ENCODE results near the gene VPS26A. TPM values are rescaled to one million over a fixed set of nuclear protein-coding genes. Genes with fewer than 3 reads are reported as not detected.

VPS26A gene
- polyA plus RNA-seq, 2 donors = 25.5 to 33.1 TPM

Other genes with a start within 250 kb of the VPS26A start
- 10 to 100 TPM in 1 of 2 donors, 1 to 10 TPM in 1; 8.8 to 20.4 TPM for gene DDX50, start 222.9 kb upstream of the VPS26A start, polyA plus RNA-seq
- gene DDX21, start 168.0 kb upstream of the VPS26A start, polyA plus RNA-seq = 10 to 100 TPM; 12.3 to 36.3 TPM
- 10 to 100 TPM in 1 of 2 donors, 1 to 10 TPM in 1; 7.1 to 10.3 TPM for gene KIFBP, start 135.4 kb upstream of the VPS26A start, polyA plus RNA-seq
- 10 to 100 TPM in 1 of 2 donors, 1 to 10 TPM in 1; 7.3 to 14.9 TPM for gene SRGN, start 36.1 kb upstream of the VPS26A start, polyA plus RNA-seq
- gene SUPV3L1, start 56.1 kb downstream of the VPS26A start, polyA plus RNA-seq = 10 to 100 TPM; 23.6 to 40.1 TPM
- gene HKDC1, start 96.2 kb downstream of the VPS26A start, polyA plus RNA-seq = under 1 TPM; 0.12 TPM
- gene HK1, start 154.3 kb downstream of the VPS26A start, polyA plus RNA-seq = 100 to 1,000 TPM in 1 of 2 donors, 10 to 100 TPM in 1; 52.1 to 105 TPM